LoVo (cell line): Measurements from ENCODE around the gene SYNGR4.
"Not testable (repeated sequence)": the region's sequence is repeated elsewhere in the genome, so short reads cannot be mapped to it uniquely, and the experiment has no call there.

Experiments
- DNase-seq: peaks from one replicate; pipeline ENCODE4 v3.0.0-alpha.2; 2016; ENCODE audit warnings: low spot score

Gene SYNGR4, protein sequence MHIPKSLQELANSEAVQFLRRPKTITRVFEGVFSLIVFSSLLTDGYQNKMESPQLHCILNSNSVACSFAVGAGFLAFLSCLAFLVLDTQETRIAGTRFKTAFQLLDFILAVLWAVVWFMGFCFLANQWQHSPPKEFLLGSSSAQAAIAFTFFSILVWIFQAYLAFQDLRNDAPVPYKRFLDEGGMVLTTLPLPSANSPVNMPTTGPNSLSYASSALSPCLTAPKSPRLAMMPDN

DNA sequence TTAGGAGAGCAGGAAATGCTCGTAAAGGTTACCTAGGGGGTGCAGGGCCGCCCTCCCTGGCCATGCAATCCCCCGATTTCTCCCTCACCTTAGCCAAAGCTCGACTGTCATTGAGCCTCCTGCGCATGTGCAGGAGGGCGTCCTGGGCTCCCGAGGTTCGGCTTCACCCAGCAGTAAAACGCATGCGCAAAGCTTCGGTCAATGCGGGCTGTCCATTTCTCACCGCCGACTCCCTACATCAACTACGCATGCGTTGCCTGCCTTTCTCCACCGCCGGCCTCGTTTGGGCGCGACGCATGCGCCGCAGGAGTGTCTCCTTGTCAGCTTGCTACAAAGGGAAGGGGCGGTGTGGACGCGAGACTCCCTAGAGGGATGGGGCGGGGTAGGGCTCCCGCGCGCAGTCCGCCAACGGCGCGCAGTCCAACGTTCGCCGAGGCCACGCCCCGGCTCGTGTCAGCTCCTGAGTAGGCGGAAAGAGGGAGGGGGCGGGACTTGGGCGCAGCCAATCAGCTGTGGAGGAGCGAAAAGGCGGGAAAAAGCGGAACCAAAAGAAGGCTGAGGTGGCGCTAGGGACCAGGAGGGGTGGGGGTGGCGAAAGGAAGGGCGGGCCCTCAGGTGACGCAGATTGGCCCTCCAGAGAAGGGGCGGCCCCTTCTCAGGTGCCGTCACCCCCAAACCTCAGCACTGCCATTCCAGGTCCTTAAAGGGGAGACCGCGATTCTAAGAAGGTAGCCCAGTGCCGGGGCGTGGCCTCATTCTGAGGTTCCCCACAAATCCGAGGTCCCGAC, at the start of gene SYNGR4, which contains the start of gene TMEM143:
TSS of gene SYNGR4 (plus strand) at position 558 of the 788 bp plus-strand sequence. CDS start 1,476 bp downstream, outside the sequence.
TSS of gene TMEM143 (minus strand) at position 131 of the 788 bp plus-strand sequence. CDS start at position 111, 20 bp downstream.
- DNase-seq = peak; percentile 100

GRCh38 chr19:48315712-48316111, 48.5 kb upstream of the SYNGR4 start:
- DNase-seq = no peak

DNA sequence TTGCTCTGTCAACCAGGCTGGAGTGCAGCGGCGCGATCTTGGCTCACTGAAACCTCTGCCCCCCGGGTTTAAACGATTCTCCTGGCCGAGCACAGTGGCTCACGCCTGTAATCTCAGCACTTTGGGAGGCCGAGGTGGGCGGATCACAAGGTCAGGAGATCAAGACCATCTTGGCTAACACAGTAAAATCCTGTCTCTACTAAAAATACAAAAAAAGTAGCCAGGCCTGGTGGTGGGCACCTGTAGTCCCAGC, 46.5 kb upstream of the SYNGR4 start:
- DNase-seq = not testable (repeated sequence)

GRCh38 chr19:48318286-48318987, 45.7 kb upstream of the SYNGR4 start:
- DNase-seq = no peak

DNA sequence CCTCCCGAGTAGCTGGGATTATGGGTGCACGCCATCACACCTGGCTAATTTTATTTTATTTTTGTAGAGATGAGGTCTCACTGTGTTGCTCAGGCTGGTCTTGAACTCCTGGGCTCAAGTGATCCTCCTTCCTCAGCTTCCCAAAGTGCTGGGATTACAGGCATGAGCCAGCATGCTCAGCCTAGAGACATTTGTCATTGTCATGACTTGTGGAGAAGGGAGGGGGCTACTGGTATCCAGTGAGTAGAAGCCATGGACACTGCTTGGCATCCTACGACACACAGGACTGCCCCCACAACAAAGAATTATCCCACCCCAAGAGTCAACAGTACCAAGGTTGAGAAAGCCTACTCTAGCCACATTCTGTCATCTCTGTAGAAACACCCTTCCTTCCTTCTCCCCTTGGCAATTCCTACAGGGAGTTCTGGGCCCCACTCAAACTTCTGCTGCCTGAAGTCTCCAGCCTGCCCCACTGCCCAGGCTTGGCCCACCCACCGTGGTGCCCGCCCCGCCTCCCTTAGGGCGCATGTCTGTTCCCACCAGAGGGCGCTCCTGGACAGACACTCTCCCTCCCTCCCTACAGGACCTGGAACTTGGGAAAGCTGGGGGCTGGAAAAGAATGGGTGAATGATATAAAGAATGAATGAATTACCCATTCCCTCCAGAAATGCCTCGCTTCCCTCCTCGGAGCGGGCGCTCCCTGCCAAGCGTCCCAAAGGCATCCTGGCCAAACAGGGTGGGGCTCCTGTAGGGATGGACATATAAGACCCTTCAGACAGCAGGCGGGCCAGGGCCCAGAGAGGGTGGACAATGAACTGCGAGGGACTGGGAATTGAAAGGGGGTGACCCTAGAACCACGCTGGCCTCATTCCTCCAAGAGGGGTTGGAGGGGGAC, 44.3 kb upstream of the SYNGR4 start:
- peak; percentile 62 for DNase-seq

- DNase-seq = peak; percentile 94
Observed at GRCh38 chr19:48321372-48321621, 42.9 kb upstream of the SYNGR4 start.

- peak; percentile 97 for DNase-seq
Observed at GRCh38 chr19:48321622-48322591, 42.3 kb upstream of the SYNGR4 start.

DNA sequence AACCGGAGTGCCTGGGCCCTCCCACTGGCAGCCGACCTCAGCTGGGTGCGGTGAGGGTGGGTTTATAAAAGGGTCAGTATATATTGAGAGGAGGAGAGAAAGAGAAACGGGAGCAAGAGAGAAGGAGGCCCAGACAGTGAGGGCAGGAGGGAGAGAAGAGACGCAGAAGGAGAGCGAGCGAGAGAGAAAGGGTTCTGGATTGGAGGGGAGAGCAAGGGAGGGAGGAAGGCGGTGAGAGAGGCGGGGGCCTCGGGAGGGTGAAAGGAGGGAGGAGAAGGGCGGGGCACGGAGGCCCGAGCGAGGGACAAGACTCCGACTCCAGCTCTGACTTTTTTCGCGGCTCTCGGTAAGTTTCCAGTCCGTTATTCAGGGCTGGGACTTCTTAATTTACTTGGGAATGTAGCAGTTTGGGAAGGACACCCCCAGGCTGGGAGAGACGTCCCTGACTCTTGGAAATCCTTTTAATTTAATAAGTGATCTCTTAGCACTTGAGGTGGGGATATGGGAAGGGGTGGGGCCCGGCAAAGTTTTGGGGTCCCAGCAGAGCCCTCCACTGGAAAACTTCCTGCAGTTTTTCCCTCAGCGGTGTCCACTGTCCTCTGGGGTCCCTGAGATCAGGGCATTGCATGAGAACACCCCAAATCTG, 38.8 kb upstream of the SYNGR4 start, which contains the start of gene EMP3:
TSS of gene EMP3 (plus strand) at position 288 of the 646 bp plus-strand sequence. CDS start 1,293 bp downstream, outside the sequence.
- DNase-seq = no peak

DNA sequence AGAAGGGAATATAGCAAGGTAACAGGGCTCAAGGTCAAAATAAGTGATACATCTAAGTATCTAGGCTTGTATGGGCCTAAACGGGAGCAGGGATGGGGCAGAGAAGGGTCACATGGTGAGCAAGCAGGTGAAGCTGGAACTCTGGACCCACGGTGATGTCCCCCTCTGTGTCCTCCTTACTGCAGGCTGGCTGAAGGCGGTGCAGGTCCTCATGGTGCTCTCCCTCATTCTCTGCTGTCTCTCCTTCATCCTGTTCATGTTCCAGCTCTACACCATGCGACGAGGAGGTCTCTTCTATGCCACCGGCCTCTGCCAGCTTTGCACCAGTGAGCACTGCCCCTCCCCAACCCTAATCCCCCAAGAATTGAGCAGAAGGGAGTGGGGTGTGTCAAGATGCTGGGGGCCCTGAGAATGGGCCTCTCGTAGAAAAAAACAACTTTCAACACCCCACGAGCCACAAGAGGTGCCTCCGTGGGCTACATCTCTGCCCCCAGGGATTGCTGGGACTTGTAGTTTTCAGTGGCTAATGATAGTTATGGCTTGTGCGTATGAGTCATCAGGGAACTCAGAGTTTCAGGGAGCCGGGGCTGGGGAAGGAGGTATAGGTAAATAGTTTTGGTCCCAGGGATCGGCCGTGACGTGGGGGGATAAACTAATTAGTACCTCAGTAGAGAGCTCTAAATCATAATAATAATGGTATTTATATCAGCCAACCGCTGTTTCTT, 34.8 kb upstream of the SYNGR4 start:
- DNase-seq = peak; percentile 37

- peak; percentile 90 for DNase-seq
Observed at GRCh38 chr19:48330012-48330681, 34.0 kb upstream of the SYNGR4 start.

- no peak for DNase-seq
Observed at GRCh38 chr19:48332351-48332661, 31.9 kb upstream of the SYNGR4 start.

GRCh38 chr19:48332662-48333466, 31.3 kb upstream of the SYNGR4 start:
- peak; percentile 94 for DNase-seq

DNA sequence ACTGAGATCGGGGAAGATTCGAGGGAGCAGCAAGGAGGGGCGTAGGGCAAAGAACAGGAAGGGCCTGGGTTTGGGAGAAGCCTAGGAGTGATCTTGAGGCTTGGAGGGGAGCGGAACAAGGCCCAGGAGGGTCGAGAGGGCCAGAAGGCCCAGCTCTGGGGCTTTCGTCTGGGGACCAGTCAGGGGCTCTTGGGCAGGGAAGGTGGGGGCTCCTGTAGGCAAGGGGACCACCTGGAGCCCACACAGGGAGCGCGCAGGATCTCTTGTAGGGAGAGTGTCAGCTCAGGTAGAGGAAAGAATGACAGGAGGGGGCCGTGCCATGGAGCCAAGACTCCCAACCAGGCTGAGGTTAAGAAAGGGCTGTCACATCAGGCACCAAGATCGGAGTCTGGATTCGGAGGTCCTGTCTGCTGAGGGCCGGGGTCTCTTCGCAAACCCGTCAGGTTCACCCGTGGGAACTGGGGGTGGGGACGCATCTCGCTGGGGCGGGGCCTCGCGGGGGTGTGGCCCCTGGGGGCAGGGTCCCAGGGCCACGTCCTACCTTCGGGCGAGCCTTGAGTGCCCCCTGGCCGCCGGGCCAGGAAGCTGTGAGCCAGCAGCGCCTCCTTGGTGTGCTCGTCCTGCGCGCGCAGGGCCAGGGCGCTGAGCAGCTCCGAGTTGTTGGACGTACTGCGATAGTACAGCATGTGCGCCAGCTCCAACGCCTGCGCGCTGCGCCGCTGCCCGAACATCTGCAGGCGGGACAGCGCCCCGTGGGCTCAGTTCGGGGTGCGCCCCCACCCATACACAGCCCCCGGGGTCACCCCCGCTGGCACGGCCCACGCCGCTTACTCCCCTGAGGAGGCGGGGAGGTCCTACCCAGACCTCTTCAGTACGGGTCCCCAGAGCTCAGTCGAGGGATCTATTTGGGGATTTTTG, 30.4 kb upstream of the SYNGR4 start:
- peak; percentile 77 for DNase-seq

GRCh38 chr19:48338253-48338755, 25.9 kb upstream of the SYNGR4 start:
- DNase-seq = no peak

DNA sequence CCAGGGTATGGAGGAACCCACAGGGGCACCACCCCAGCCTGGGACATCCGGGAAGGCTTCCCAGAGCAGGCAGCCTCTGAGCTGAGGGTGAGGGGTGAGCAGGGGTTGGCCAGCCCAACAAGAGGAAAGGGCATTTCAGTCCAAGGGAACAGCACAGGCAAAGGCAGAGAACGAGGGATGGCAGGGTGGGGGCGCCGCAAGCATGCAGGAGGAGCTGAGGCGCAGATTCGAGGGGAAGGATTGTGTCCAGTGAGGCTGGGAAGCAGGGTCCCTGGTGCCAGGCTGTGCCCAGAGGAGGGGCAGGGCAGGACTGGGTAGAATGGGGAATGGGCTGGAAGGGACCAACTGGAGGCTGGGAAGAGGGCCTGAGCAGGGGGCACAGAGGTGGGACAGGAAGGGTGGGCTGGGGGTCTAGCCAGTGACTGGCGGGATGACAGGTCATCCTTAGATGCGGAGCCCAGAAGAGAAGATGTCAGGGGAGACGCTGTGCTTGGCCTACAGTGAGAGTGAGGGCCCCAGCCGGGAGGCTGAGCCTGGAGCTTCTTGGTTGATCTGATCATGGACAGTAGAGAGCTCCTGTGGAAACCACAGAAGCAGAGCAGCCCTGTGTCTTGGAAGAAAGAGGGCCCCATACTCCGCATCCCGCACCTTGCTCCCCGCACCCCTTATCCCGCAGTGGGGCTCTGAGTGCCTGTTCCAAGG, 25.2 kb upstream of the SYNGR4 start:
- no peak for DNase-seq

DNA sequence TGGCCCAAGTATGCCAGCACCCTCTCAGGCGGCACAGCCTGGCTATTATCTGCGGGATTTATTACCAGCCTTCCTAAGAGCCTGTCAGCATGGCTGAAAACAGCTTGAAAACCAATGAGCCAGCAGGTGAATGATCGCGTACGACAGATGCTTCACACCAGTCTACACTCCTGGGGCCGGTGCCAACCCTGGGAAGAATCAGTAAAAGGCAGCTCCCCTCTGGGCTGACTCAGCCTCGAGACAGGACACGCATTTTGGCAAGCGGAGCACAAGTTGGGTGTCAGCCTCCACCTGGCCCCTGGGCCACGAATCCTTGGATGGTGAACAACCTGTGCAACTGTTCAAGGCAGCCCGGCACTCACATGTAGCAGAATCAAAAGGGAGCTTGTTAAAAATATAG, 23.2 kb upstream of the SYNGR4 start:
- DNase-seq = no peak
